ENCODE data around the gene RNF26. TPM values are rescaled to one million over a fixed set of nuclear protein-coding genes. Genes with fewer than 3 reads are reported as not detected.

The RNF26 gene
- total and polyA plus RNA-seq, 2 donors (not counting 1 experiment from before 2014, with no cell fraction given): 7.1 to 22.9 TPM

GRCh38 chr11:119371778-119372182 lies 37.5 kb downstream of the RNF26 start:
- H3K27ac ChIP-seq (ENCODE audit: insufficient read depth, low read length): no peak overlapping the region
- H3K4me1 ChIP-seq (ENCODE audit: control insufficient read depth, extremely low read depth, insufficient read depth, low read length): peaks cover 40% of the 10 kb centered on the region
- no peaks in the 10 kb centered on the region for H3K36me3 ChIP-seq (ENCODE audit: control insufficient read depth, insufficient read depth, low read length)
- TF ChIP-seq CTCF (conservative IDR thresholded peaks at IDR 0.05 in 1 of 2, IDR thresholded peaks at IDR 0.05 in 1 of 2; ENCODE audit: low read depth in 1 of 2, low read length in 2 of 2): no peak
- no peak for TF ChIP-seq EZH2 (IDR thresholded peaks at IDR 0.05; ENCODE audit: low read length, missing control alignments)
- no peak overlapping the region for H2AFZ ChIP-seq (ENCODE audit: low read length)
- H3K4me3 ChIP-seq (replicated peaks in 1 of 4; ENCODE audit: control extremely low read depth in 1 of 4, insufficient read depth in 1 of 4, low read depth in 3 of 4, low read length in 4 of 4): no peak overlapping the region
- H3K79me2 ChIP-seq (ENCODE audit: control insufficient read depth, insufficient read depth, low read length): no peaks in the 10 kb centered on the region
- H3K9me3 ChIP-seq (ENCODE audit: control insufficient read depth, insufficient read depth, low read depth, low read length): no peaks in the 10 kb centered on the region
- peaks cover 5% of the 10 kb centered on the region for H3K27me3 ChIP-seq (ENCODE audit: control insufficient read depth, insufficient read depth, low read length)
- H3K4me2 ChIP-seq (ENCODE audit: extremely low read depth, insufficient read depth, low read length): no peak overlapping the region
- no peaks in the 10 kb centered on the region for H4K20me1 ChIP-seq (ENCODE audit: control insufficient read depth, extremely low read depth, insufficient read depth, low read length)
- H3K9ac ChIP-seq (ENCODE audit: insufficient read depth, low read length): no peak overlapping the region
- peak in 1 of 2 donors; percentile 19 for DNase-seq (ENCODE audit: low read depth in 2 of 2)

GRCh38 chr11:119372260-119373058 lies 38.1 kb downstream of the RNF26 start:
- DNase-seq (ENCODE audit: low read depth in 2 of 2): no peak
- no peaks in the 10 kb centered on the region for H4K20me1 ChIP-seq (ENCODE audit: control insufficient read depth, extremely low read depth, insufficient read depth, low read length)
- H3K27ac ChIP-seq (ENCODE audit: insufficient read depth, low read length): no peak overlapping the region
- TF ChIP-seq EZH2 (IDR thresholded peaks at IDR 0.05; ENCODE audit: low read length, missing control alignments) (no peak), CTCF (conservative IDR thresholded peaks at IDR 0.05 in 1 of 2, IDR thresholded peaks at IDR 0.05 in 1 of 2; ENCODE audit: low read depth in 1 of 2, low read length in 2 of 2) (no peak)
- H3K4me1 ChIP-seq (ENCODE audit: control insufficient read depth, extremely low read depth, insufficient read depth, low read length): peaks cover 43% of the 10 kb centered on the region
- H3K27me3 ChIP-seq (ENCODE audit: control insufficient read depth, insufficient read depth, low read length): peaks cover 5% of the 10 kb centered on the region
- no peaks in the 10 kb centered on the region for H3K9me3 ChIP-seq (ENCODE audit: control insufficient read depth, insufficient read depth, low read depth, low read length)
- H3K4me3 ChIP-seq (replicated peaks in 1 of 4; ENCODE audit: control extremely low read depth in 1 of 4, insufficient read depth in 1 of 4, low read depth in 3 of 4, low read length in 4 of 4): no peak overlapping the region
- no peak overlapping the region for H3K4me2 ChIP-seq (ENCODE audit: extremely low read depth, insufficient read depth, low read length)
- H3K79me2 ChIP-seq (ENCODE audit: control insufficient read depth, insufficient read depth, low read length): no peaks in the 10 kb centered on the region
- H3K36me3 ChIP-seq (ENCODE audit: control insufficient read depth, insufficient read depth, low read length): no peaks in the 10 kb centered on the region
- H3K9ac ChIP-seq (ENCODE audit: insufficient read depth, low read length): no peak overlapping the region
- H2AFZ ChIP-seq (ENCODE audit: low read length): no peak overlapping the region

- Histone ChIP-seq H3K79me2 (ENCODE audit: control insufficient read depth, insufficient read depth, low read length) (no peaks in the 10 kb centered on the region), H3K27ac (ENCODE audit: insufficient read depth, low read length) (no peak overlapping the region), H3K4me3 (replicated peaks in 1 of 4; ENCODE audit: control extremely low read depth in 1 of 4, insufficient read depth in 1 of 4, low read depth in 3 of 4, low read length in 4 of 4) (no peak overlapping the region), H3K27me3 (ENCODE audit: control insufficient read depth, insufficient read depth, low read length) (peaks cover 2% of the 10 kb centered on the region), H3K9ac (ENCODE audit: insufficient read depth, low read length) (no peak overlapping the region), H3K36me3 (ENCODE audit: control insufficient read depth, insufficient read depth, low read length) (no peaks in the 10 kb centered on the region), H3K4me2 (ENCODE audit: extremely low read depth, insufficient read depth, low read length) (no peak overlapping the region), H3K4me1 (ENCODE audit: control insufficient read depth, extremely low read depth, insufficient read depth, low read length) (peaks cover 39% of the 10 kb centered on the region), H2AFZ (ENCODE audit: low read length) (no peak overlapping the region), H3K9me3 (ENCODE audit: control insufficient read depth, insufficient read depth, low read depth, low read length) (no peaks in the 10 kb centered on the region), H4K20me1 (ENCODE audit: control insufficient read depth, extremely low read depth, insufficient read depth, low read length) (no peaks in the 10 kb centered on the region)
- no peak for DNase-seq (ENCODE audit: low read depth in 2 of 2)
- no peak for TF ChIP-seq CTCF (conservative IDR thresholded peaks at IDR 0.05 in 1 of 2, IDR thresholded peaks at IDR 0.05 in 1 of 2; ENCODE audit: low read depth in 1 of 2, low read length in 2 of 2)
- no peak for TF ChIP-seq EZH2 (IDR thresholded peaks at IDR 0.05; ENCODE audit: low read length, missing control alignments)
Observed at GRCh38 chr11:119373059-119373920, 39.0 kb downstream of the RNF26 start.

Measured in fibroblast of lung (primary cell).